Measurements from ENCODE around the gene SCLT1.

The SCLT1 gene

GRCh38 chr4:128846063-128846462 lies 247.3 kb downstream of the SCLT1 start:
- no peak for DNase-seq (ENCODE audit: low read depth in 1 of 2, low spot score in 1 of 2)

GRCh38 chr4:128844931-128845330 lies 248.4 kb downstream of the SCLT1 start:
- DNase-seq (ENCODE audit: low read depth in 1 of 2, low spot score in 1 of 2), result no peak

GRCh38 chr4:128841402-128841801 lies 251.9 kb downstream of the SCLT1 start:
- no peak for DNase-seq (ENCODE audit: low read depth in 1 of 2, low spot score in 1 of 2)

- no peak for DNase-seq (ENCODE audit: low read depth in 1 of 2, low spot score in 1 of 2)
Measured at GRCh38 chr4:128840711-128841318, 252.5 kb downstream of the SCLT1 start.

GRCh38 chr4:128837679-128838078 lies 255.7 kb downstream of the SCLT1 start:
- DNase-seq (ENCODE audit: low read depth in 1 of 2, low spot score in 1 of 2), result no peak

GRCh38 chr4:128837198-128837597 lies 256.1 kb downstream of the SCLT1 start:
- DNase-seq (ENCODE audit: low read depth in 1 of 2, low spot score in 1 of 2), result no peak

- no peak for DNase-seq (ENCODE audit: low read depth in 1 of 2, low spot score in 1 of 2)
Measured at GRCh38 chr4:128835498-128836222, 257.7 kb downstream of the SCLT1 start.
